GM18951 (cell line): ENCODE data around the gene TRRAP.

Experiments
- POLR2A ChIP-seq: IDR thresholded peaks from 4 replicates; pipeline ENCODE4 v1.6.1; 2011; ENCODE audit warnings: mild to moderate bottlenecking; ENCODE audit not compliant: insufficient read length, insufficient read depth; ENCODE audit errors: extremely low read depth
- in situ Hi-C: fragments of 300-500 bp; cut with MboI; formaldehyde crosslinking; loops from one replicate; pipeline ENCODE4 v1.12.0; 2022; ENCODE audit warnings: low sequenced_read_pairs, mixed read lengths, inconsistent platforms; ENCODE audit not compliant: unreplicated experiment

The TRRAP gene

GRCh38 chr7:98956469-98956868 is 78.1 kb downstream of the TRRAP start:
- in situ Hi-C loops = no loop called here
- no peak for TF ChIP-seq POLR2A

GRCh38 chr7:98956937-98957336 is 78.6 kb downstream of the TRRAP start:
- no peak for TF ChIP-seq POLR2A
- in situ Hi-C loops = no loop called here

- TF ChIP-seq POLR2A = no peak
- in situ Hi-C loops = no loop called here
Observed at GRCh38 chr7:98957766-98958165, 79.4 kb downstream of the TRRAP start.

- in situ Hi-C loops = no loop called here
- no peak for TF ChIP-seq POLR2A
Observed at GRCh38 chr7:98958968-98959367, 80.6 kb downstream of the TRRAP start.

- no peak for TF ChIP-seq POLR2A
- in situ Hi-C loops = no loop called here
Observed at GRCh38 chr7:98963305-98963704, 85.0 kb downstream of the TRRAP start.

GRCh38 chr7:98964596-98964995 is 86.3 kb downstream of the TRRAP start:
- in situ Hi-C loops = no loop called here
- TF ChIP-seq POLR2A = no peak

GRCh38 chr7:98968621-98969020 is 90.3 kb downstream of the TRRAP start:
- in situ Hi-C loops = no loop called here
- TF ChIP-seq POLR2A = no peak

GRCh38 chr7:98969386-98969785 is 91.1 kb downstream of the TRRAP start:
- in situ Hi-C loops = no loop called here
- TF ChIP-seq POLR2A = no peak

- no peak for TF ChIP-seq POLR2A
- in situ Hi-C loops = no loop called here
Observed at GRCh38 chr7:98970016-98970615, 91.8 kb downstream of the TRRAP start.

- in situ Hi-C loops = no loop called here
- no peak for TF ChIP-seq POLR2A
Observed at GRCh38 chr7:98970805-98971204, 92.5 kb downstream of the TRRAP start.

GRCh38 chr7:98974205-98974604 is 95.9 kb downstream of the TRRAP start:
- no peak for TF ChIP-seq POLR2A
- in situ Hi-C loops = no loop called here

- in situ Hi-C loops = no loop called here
Observed at GRCh38 chr7:98974906-98975816, 96.8 kb downstream of the TRRAP start.

GRCh38 chr7:98976396-98977185 is 98.3 kb downstream of the TRRAP start:
- no peak for TF ChIP-seq POLR2A
- in situ Hi-C loops = no loop called here

More at GRCh38 chr7:98974906-98975816, 96.8 kb downstream of the TRRAP start:
- no peak for TF ChIP-seq POLR2A
